AG04450 (cell line): ENCODE results near the gene ZFHX3. TPM values are rescaled to one million over a fixed set of nuclear protein-coding genes. Genes with fewer than 3 reads are reported as not detected.
A peak's percentile ranks its signal among the peaks of the same experiment; 100 is the strongest.

Source experiments
- CTCF ChIA-PET: fragments of 300-600, 350-600 bp; formaldehyde crosslinking; extraction: SDS; loops from one replicate; lab custom pipeline; 2022; ENCODE audit warnings: antibody characterized with exemption, inconsistent platforms; lab: Charles Lee
- POLR2A ChIA-PET: fragments of 350-600 bp; formaldehyde crosslinking; extraction: SDS; loops from one replicate; lab custom pipeline; 2021; ENCODE audit warnings: antibody characterized with exemption, inconsistent platforms; lab: Yijun Ruan, JAX
- DNase-seq: peaks from one replicate; pipeline ENCODE4 v3.0.0-alpha.2; 2011; ENCODE audit warnings: low read depth, low spot score
- H3K27ac ChIP-seq: one replicate; pipeline ENCODE4 v1.5.1; 2012; ENCODE audit warnings: low read depth, low read length, control low read depth
- H3K27me3 ChIP-seq: one replicate; pipeline ENCODE4 v1.6.0; 2012; ENCODE audit warnings: low read length; ENCODE audit not compliant: control insufficient read depth, insufficient read depth
- H3K4me3 ChIP-seq: 2 replicates; pipeline ENCODE4 v1.5.1; 2011; ENCODE audit warnings: mild to moderate bottlenecking, low read depth, low read length, control low read depth
- H3K9me3 ChIP-seq: 2 replicates; pipeline ENCODE4 v1.5.1; 2012; ENCODE audit warnings: low read length; ENCODE audit not compliant: control insufficient read depth, insufficient read depth
- polyA plus RNA-seq: library from polyadenylated mRNA; depleted of rRNA; stranded (reverse); fragments of >200 nt; gene quantifications from 2 replicates; pipeline ENCODE4 v1.2.3, GENCODE V29; 2011
- TF ChIP-seq, protein P1 (sequence below): IDR thresholded peaks from 2 replicates; pipeline ENCODE4 v1.5.1; 2011; ENCODE audit warnings: low read depth, low read length, control low read depth, inconsistent platforms

Gene ZFHX3
- polyA plus RNA-seq, 1 experiment, result 3.3 TPM

- H3K27ac ChIP-seq, result no peak overlapping the region
- TF ChIP-seq, protein P1, sequence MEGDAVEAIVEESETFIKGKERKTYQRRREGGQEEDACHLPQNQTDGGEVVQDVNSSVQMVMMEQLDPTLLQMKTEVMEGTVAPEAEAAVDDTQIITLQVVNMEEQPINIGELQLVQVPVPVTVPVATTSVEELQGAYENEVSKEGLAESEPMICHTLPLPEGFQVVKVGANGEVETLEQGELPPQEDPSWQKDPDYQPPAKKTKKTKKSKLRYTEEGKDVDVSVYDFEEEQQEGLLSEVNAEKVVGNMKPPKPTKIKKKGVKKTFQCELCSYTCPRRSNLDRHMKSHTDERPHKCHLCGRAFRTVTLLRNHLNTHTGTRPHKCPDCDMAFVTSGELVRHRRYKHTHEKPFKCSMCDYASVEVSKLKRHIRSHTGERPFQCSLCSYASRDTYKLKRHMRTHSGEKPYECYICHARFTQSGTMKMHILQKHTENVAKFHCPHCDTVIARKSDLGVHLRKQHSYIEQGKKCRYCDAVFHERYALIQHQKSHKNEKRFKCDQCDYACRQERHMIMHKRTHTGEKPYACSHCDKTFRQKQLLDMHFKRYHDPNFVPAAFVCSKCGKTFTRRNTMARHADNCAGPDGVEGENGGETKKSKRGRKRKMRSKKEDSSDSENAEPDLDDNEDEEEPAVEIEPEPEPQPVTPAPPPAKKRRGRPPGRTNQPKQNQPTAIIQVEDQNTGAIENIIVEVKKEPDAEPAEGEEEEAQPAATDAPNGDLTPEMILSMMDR, result no peak
- ChIA-PET CTCF (no interaction called here), POLR2A (interaction anchor here (0.5 to 0.7 kb wide), 3 partner anchors 9 to 169 kb away, joined by 3 to 5 read pairs (median 4); no protein-coding TSS in a partner anchor)
- no peak overlapping the region for H3K4me3 ChIP-seq
- no peaks in the 10 kb centered on the region for H3K27me3 ChIP-seq
- H3K9me3 ChIP-seq, result no peaks in the 10 kb centered on the region
- DNase-seq, result no peak
These were observed 77.3 kb downstream of the ZFHX3 start for GRCh38 chr16:72970656-72971055.

DNA sequence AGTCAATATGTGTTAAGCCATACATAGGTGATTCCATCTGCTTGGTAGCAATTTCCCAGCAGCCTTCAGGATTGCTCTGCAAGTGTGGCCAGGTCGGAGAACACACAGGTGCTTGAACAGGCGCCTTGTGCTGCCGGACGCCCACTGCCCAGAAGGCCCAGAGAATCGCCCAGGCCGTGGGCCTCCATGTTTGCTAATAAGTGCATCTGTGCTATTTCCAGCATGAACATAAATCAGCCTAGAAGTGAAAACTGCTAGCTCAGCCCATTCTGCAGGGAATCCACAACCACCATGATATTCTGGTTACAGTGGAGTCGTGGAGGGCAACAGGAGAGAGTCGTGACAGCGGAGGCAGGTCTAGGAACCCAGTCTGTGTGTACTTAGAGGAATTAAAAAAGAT is 78.1 kb downstream of the ZFHX3 start:
- no peaks in the 10 kb centered on the region for H3K9me3 ChIP-seq
- DNase-seq, result no peak
- no peak overlapping the region for H3K4me3 ChIP-seq
- ChIA-PET CTCF (interaction anchor here (1.0 kb wide), 1 partner anchor 9 kb away, joined by 3 read pairs; no protein-coding TSS in a partner anchor), POLR2A (interaction anchor here (0.7 kb wide), 1 partner anchor 10 kb away, joined by 4 read pairs; no protein-coding TSS in a partner anchor)
- no peak overlapping the region for H3K27ac ChIP-seq
- no peaks in the 10 kb centered on the region for H3K27me3 ChIP-seq
- TF ChIP-seq, protein P1, result no peak

DNA sequence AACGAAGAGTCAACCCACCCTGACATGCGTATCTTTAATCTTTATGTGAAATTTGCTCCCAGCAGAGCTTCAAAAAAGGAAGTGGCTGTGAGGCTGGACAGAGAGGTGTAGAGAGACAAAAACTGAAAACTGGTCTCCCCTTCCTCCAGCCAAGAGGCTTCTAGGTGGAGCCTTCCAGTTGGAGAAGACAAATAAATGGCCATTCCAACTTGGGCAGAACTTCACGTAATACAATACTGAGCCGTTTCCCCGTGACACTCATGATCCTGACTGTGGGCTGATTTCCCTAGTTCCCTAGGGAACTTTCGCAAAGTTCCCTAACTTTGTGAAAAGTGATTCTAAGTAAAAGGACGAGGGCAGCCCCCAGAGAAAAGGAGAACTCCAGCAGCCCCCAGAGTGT is 78.8 kb downstream of the ZFHX3 start:
- ChIA-PET CTCF (interaction anchor here (1.0 kb wide), 1 partner anchor 10 kb away, joined by 3 read pairs; no protein-coding TSS in a partner anchor), POLR2A (no interaction called here)
- Histone ChIP-seq H3K4me3 (no peak overlapping the region), H3K27me3 (no peaks in the 10 kb centered on the region), H3K27ac (no peak overlapping the region), H3K9me3 (no peaks in the 10 kb centered on the region)
- TF ChIP-seq, protein P1, result no peak
- no peak for DNase-seq

- Histone ChIP-seq H3K27ac (no peak overlapping the region), H3K4me3 (no peak overlapping the region), H3K27me3 (no peaks in the 10 kb centered on the region), H3K9me3 (no peaks in the 10 kb centered on the region)
- no peak for DNase-seq
- CTCF ChIA-PET, result no interaction called here
- POLR2A ChIA-PET, result interaction anchor here (0.7 kb wide), 1 partner anchor 800 kb away, joined by 3 read pairs; no protein-coding TSS in a partner anchor
- TF ChIP-seq, protein P1, result no peak
These were observed 80.0 kb downstream of the ZFHX3 start for GRCh38 chr16:72967941-72968340.

GRCh38 chr16:72963533-72964315 is 84.2 kb downstream of the ZFHX3 start:
- Histone ChIP-seq H3K4me3 (no peak overlapping the region), H3K9me3 (peaks cover 10% of the 10 kb centered on the region; the same call in 1 of the 2 replicates), H3K27me3 (no peaks in the 10 kb centered on the region), H3K27ac (no peak overlapping the region)
- DNase-seq, result peak; percentile 18
- ChIA-PET CTCF (interaction anchor here (0.6 to 1.5 kb wide), 3 partner anchors 10 to 131 kb away, joined by 4 to 7 read pairs (median 5); no protein-coding TSS in a partner anchor), POLR2A (no interaction called here)
- TF ChIP-seq, protein P1, result peak; percentile 21; the same call in 1 of the 2 replicates
